ENCODE measurements around the gene FUT3. TPM values are rescaled to one million over a fixed set of nuclear protein-coding genes. Genes with fewer than 3 reads are reported as not detected.
A peak's percentile ranks its signal among the peaks of the same experiment; 100 is the strongest.

FUT3 gene
- total RNA-seq, 1 donor: not detected

DNA sequence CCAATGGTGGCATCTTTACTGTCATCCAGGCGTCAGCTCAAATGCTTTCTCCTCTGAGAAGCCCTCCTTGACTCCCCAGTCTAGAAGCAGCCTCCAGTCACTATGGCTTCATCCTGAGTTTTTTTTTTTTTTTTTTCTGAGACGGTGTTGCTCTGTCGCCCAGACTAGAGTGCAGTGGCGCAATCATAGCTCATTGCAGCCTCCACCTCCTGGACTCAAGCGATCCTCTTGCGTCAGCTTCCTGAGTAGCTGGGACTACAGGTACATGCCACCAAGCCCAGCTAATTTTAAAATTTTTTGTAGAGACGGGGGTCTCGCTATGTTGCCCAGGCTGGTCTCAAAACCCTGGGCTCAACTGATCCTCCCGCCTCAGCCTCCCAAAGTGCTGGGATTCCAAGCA, 42.2 kb downstream of the FUT3 start:
- no peak overlapping the region for H3K4me3 ChIP-seq (ENCODE audit: low read depth, low read length)
- TF ChIP-seq, protein P1, sequence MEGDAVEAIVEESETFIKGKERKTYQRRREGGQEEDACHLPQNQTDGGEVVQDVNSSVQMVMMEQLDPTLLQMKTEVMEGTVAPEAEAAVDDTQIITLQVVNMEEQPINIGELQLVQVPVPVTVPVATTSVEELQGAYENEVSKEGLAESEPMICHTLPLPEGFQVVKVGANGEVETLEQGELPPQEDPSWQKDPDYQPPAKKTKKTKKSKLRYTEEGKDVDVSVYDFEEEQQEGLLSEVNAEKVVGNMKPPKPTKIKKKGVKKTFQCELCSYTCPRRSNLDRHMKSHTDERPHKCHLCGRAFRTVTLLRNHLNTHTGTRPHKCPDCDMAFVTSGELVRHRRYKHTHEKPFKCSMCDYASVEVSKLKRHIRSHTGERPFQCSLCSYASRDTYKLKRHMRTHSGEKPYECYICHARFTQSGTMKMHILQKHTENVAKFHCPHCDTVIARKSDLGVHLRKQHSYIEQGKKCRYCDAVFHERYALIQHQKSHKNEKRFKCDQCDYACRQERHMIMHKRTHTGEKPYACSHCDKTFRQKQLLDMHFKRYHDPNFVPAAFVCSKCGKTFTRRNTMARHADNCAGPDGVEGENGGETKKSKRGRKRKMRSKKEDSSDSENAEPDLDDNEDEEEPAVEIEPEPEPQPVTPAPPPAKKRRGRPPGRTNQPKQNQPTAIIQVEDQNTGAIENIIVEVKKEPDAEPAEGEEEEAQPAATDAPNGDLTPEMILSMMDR (IDR thresholded peaks at IDR 0.05; ENCODE audit: insufficient read depth, low read length): no peak
- DNase-seq (ENCODE audit: low read depth): no peak

- TF ChIP-seq, protein P1 (IDR thresholded peaks at IDR 0.05; ENCODE audit: insufficient read depth, low read length): no peak
- no peak for DNase-seq (ENCODE audit: low read depth)
- no peak overlapping the region for H3K4me3 ChIP-seq (ENCODE audit: low read depth, low read length)
Measured at GRCh38 chr19:5808120-5808816, 43.0 kb downstream of the FUT3 start.

GRCh38 chr19:5806905-5807304, 44.3 kb downstream of the FUT3 start:
- DNase-seq (ENCODE audit: low read depth): no peak
- TF ChIP-seq, protein P1 (IDR thresholded peaks at IDR 0.05; ENCODE audit: insufficient read depth, low read length): no peak
- no peak overlapping the region for H3K4me3 ChIP-seq (ENCODE audit: low read depth, low read length)

DNA sequence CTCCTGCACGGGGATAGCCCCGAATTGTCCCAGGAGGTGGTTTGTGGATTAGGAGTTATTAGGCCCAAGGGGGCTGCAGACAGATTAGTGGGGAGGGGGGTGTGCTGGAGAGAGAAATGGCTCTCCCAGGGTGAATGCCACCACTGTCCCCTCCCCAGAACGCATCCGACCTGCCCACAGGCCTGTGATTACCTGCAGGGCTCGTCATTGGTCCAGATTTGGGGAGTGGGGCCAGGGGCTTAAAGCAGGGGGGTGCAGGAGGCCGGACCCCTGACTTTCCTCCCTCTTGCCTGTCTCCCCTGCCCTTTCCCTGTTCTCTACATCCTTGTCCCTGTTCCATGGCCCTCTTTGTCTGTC, 45.1 kb downstream of the FUT3 start:
- no peak overlapping the region for H3K4me3 ChIP-seq (ENCODE audit: low read depth, low read length)
- TF ChIP-seq, protein P1 (IDR thresholded peaks at IDR 0.05; ENCODE audit: insufficient read depth, low read length): no peak
- no peak for DNase-seq (ENCODE audit: low read depth)

DNA sequence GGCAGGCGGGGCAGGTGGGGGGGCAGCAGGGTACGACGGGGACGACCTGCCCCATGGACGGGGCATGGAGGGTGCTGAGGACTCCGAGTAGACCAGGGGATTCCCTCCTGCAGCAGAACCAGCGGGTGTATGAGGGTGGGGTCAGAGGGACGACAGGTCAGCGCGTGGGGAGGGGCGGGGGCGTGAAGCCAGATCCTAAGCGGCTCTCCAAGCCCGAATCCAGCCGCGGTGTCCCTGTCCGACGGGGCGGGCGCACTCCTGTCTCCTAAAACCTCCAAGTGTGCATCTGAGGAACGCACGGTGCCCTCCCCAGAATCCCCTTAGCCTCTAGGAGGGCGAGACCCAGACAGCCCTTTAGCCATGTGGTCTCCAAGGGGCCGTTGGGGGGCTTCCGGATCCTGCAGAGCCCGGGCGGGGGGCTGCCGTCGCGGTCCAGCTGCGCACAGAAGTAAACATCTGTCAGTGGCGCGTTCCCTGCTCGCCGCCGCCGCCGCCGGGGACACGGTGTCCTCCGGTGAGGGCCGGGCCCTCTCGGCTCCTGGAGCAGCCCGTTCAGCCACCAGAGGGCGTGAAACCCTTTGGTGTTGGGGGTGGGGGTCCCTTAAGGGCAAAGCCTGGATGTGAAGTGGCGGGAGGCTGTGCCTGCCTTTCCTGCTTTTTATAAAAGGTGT, 45.7 kb downstream of the FUT3 start:
- peak; percentile 24 for DNase-seq (ENCODE audit: low read depth)
- TF ChIP-seq, protein P1 (IDR thresholded peaks at IDR 0.05; ENCODE audit: insufficient read depth, low read length): peak; percentile 65
- no peak overlapping the region for H3K4me3 ChIP-seq (ENCODE audit: low read depth, low read length)

GRCh38 chr19:5804516-5805461, 46.5 kb downstream of the FUT3 start, which contains the start of gene NRTN:
TSS of gene NRTN (plus strand) at chr19:5805067. CDS start at chr19:5824166, 19,099 bp downstream.
- TF ChIP-seq, protein P1 (IDR thresholded peaks at IDR 0.05; ENCODE audit: insufficient read depth, low read length): no peak
- DNase-seq (ENCODE audit: low read depth): no peak
- no peak within 1 kb of the TSS for H3K4me3 ChIP-seq (ENCODE audit: low read depth, low read length)
